ENCODE results near the gene CXCL8.

Gene CXCL8

DNA sequence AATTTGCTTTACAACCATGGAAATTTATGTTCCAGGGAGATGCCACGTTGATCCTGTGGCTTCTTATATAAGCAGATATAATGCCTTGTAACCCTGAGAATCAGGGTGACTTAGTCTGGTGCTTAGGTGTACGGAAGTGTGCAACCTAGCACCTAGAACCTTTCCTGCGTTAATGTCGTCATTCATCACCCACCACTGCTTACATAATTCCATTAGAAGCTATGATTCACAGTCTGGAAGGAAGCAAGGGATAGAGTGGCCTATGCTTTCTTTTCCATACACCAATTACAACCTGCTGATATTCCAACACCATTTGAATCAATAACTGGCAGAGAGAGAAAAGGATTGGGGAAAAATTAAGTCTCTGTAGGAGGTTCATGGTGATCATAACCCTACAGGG lies 17.3 kb upstream of the CXCL8 start:
- DNase-seq (ENCODE audit: low spot score in 2 of 2) (no peak), ATAC-seq (replicated peaks; ENCODE audit: extremely low read depth, poor library complexity, severe bottlenecking) (no peak)
- Mint-ChIP-seq H3K4me1 (no peaks in the 10 kb centered on the region), H3K9me3 (no peaks in the 10 kb centered on the region), H3K27ac (ENCODE audit: low read depth) (no peak overlapping the region), H3K4me3 (no peak overlapping the region), H3K36me3 (ENCODE audit: insufficient read depth) (no peaks in the 10 kb centered on the region), H3K27me3 (no peaks in the 10 kb centered on the region)

DNA sequence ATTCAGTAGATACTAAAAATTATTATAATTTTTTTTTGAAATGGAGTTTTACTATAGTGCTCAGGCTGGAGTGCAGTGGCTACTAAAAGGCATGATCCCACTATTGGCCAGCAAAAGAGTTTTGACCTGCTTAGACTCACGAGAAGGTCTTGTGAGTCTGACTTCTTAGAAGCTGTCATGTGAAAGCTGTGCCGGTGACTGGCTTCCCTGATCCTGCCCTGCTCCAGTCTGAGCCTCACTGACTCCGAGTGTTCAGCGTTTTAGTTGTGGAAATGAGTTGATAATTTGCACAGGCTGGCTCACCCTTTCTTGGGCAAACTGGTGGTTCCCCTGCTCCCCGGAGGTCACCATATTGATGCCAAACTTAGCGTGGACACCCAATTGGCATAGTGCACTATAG lies 16.4 kb upstream of the CXCL8 start:
- H3K4me3 Mint-ChIP-seq: no peak overlapping the region
- H3K4me1 Mint-ChIP-seq: no peaks in the 10 kb centered on the region
- no peaks in the 10 kb centered on the region for H3K36me3 Mint-ChIP-seq (ENCODE audit: insufficient read depth)
- DNase-seq (ENCODE audit: low spot score in 2 of 2) (no peak), ATAC-seq (replicated peaks; ENCODE audit: extremely low read depth, poor library complexity, severe bottlenecking) (no peak)
- H3K27ac Mint-ChIP-seq (ENCODE audit: low read depth): no peak overlapping the region
- H3K27me3 Mint-ChIP-seq: no peaks in the 10 kb centered on the region
- H3K9me3 Mint-ChIP-seq: no peaks in the 10 kb centered on the region

DNA sequence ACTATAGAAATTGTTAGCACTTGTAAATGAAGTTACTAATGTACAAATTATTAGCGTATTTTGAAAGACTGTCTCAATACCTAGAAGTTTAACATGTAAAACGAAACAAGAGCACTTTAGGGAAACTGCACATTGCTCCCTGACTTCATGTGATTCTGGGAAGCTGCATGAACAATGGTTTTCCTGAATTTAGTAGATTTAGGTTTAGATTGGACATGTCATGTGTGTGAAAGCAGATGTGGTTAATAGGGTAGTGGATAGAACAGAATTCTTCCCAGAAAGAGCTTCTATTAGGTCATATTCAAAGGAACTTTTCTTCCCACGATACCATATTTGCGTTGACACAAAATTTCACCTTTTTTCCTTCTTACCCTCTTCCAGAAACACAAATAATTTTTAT lies 14.9 kb upstream of the CXCL8 start:
- no peaks in the 10 kb centered on the region for H3K4me1 Mint-ChIP-seq
- no peak for DNase-seq (ENCODE audit: low spot score in 2 of 2)
- H3K9me3 Mint-ChIP-seq: no peaks in the 10 kb centered on the region
- no peak for ATAC-seq (replicated peaks; ENCODE audit: extremely low read depth, poor library complexity, severe bottlenecking)
- no peak overlapping the region for H3K4me3 Mint-ChIP-seq
- H3K27me3 Mint-ChIP-seq: no peaks in the 10 kb centered on the region
- H3K27ac Mint-ChIP-seq (ENCODE audit: low read depth): no peak overlapping the region
- H3K36me3 Mint-ChIP-seq (ENCODE audit: insufficient read depth): no peaks in the 10 kb centered on the region

DNA sequence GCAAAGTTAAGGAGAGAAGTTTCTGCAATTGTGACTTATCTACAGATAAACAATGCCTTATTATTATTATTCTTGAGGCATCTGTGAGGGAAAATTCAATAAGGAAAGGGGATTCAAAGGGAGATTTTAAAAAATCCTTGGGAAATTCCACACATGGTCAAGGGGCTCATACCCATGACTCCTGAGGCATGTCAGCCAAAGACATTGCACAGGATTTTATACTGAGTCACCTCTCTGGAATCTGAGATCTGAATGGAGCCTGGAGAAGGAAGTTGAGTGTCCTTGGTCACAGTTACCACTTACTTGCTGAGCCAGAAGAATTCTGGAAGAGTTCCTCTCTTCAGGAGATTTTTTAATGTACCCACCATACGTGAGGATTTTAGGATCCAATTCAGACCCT lies 14.4 kb upstream of the CXCL8 start:
- H3K4me3 Mint-ChIP-seq: no peak overlapping the region
- no peaks in the 10 kb centered on the region for H3K4me1 Mint-ChIP-seq
- no peak for DNase-seq (ENCODE audit: low spot score in 2 of 2)
- H3K27me3 Mint-ChIP-seq: no peaks in the 10 kb centered on the region
- no peak for ATAC-seq (replicated peaks; ENCODE audit: extremely low read depth, poor library complexity, severe bottlenecking)
- H3K9me3 Mint-ChIP-seq: no peaks in the 10 kb centered on the region
- H3K27ac Mint-ChIP-seq (ENCODE audit: low read depth): no peak overlapping the region
- H3K36me3 Mint-ChIP-seq (ENCODE audit: insufficient read depth): no peaks in the 10 kb centered on the region

DNA sequence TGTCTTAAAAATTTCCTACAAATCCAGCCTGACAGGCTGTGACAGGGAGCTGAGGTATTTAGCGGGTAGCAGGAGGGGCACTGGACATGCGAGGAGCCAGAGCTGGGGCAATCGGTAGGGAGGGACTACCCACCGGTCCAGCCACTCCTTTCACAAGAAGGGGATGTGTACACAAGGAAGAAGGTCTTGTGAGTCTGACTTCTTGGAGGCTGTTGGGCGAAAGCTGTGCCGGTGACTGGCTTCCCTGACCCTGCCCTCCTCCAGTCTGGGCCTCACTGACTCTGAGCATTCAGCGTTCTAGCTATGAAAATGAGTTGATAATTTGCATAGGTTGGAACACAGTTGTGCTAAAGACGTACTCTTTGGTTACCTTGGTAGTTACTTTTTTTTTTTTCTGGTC lies 12.7 kb upstream of the CXCL8 start:
- Mint-ChIP-seq H3K27ac (ENCODE audit: low read depth) (no peak overlapping the region), H3K4me1 (no peaks in the 10 kb centered on the region), H3K36me3 (ENCODE audit: insufficient read depth) (no peaks in the 10 kb centered on the region), H3K27me3 (no peaks in the 10 kb centered on the region), H3K4me3 (no peak overlapping the region), H3K9me3 (no peaks in the 10 kb centered on the region)
- DNase-seq (ENCODE audit: low spot score in 2 of 2) (no peak), ATAC-seq (replicated peaks; ENCODE audit: extremely low read depth, poor library complexity, severe bottlenecking) (no peak)

DNA sequence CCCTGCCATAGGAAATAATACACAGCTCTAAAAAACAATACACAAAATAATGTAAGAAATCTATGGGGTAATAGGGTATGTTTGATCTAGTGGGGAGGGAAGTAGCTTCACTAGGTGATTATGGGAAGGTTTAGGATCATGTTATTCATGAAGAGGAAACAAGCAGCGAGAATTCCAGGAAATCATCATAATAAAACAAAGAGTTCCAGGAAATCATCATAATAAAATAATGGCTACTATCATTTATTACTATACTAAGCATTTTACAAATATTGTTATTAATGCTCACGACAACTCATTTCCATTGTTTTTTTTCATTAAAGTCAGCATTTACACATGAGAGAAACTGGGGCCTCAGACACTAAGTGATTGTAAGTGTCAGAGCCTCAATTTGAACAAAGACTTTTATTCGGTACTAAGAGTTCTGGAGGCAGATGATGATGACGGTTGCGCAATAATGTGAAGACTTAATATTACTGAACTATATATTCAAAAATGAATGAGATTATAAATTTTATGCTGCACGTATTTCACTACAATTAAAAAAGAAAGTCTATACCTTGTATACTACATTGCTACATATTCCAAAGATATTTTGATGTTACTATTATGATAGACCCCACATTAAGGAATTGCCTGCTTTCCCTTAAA lies 12.2 kb upstream of the CXCL8 start:
- Mint-ChIP-seq H3K4me3 (no peak overlapping the region), H3K4me1 (no peaks in the 10 kb centered on the region), H3K36me3 (ENCODE audit: insufficient read depth) (no peaks in the 10 kb centered on the region), H3K9me3 (no peaks in the 10 kb centered on the region), H3K27me3 (no peaks in the 10 kb centered on the region), H3K27ac (ENCODE audit: low read depth) (no peak overlapping the region)
- ATAC-seq (replicated peaks; ENCODE audit: extremely low read depth, poor library complexity, severe bottlenecking) (no peak), DNase-seq (ENCODE audit: low spot score in 2 of 2) (no peak)

DNA sequence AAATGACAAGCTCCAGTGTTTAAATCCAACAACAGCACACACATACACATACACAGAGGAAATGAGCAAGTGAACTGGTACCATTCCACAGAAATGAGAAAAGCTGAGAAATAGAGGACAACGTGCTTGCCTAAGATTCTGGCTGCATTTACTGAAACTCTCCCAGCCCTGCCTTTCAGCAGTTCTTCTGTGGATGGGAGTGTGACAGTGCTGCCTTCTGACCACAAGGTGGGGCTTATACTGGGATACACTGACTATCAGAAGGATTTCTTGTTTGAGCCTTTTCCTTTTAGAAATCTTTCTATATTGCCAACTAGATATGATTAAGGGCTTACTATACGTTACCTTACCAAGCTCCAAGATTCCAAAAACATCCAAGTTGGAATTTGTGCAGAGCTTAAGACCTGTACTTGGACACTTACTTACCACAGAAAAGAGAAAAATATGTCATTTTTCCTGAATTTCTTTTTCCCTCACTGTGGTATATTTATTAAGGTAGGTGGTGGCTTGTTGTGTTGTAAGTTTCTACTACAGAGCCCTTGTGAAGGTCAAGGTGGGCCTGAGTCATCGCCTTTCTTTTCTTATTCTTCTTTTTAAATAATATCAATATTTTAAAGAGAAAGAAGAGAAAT lies 10.7 kb upstream of the CXCL8 start:
- no peak overlapping the region for H3K4me3 Mint-ChIP-seq
- ATAC-seq (replicated peaks; ENCODE audit: extremely low read depth, poor library complexity, severe bottlenecking) (no peak), DNase-seq (ENCODE audit: low spot score in 2 of 2) (no peak)
- H3K27ac Mint-ChIP-seq (ENCODE audit: low read depth): no peak overlapping the region
- no peaks in the 10 kb centered on the region for H3K9me3 Mint-ChIP-seq
- no peaks in the 10 kb centered on the region for H3K36me3 Mint-ChIP-seq (ENCODE audit: insufficient read depth)
- H3K4me1 Mint-ChIP-seq: no peaks in the 10 kb centered on the region
- H3K27me3 Mint-ChIP-seq: no peaks in the 10 kb centered on the region

DNA sequence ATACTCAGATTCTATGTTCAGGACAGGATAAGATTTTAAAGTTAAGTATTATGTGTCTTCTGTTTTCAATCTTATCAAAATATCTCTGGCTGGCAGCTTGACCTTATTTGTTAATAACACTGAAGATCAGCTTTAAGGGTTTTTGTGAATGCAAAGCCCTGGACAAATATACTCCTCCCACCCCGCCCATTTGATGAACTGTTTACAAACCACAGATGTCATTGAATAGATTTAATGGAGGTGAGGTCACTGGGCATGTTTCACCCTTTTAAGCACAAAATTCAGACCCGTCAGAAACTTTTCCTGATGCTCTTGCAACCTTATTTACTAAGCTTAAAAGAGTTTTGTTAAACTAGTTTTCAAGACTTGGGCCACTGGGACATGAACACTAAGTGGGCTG lies 10.1 kb upstream of the CXCL8 start:
- Mint-ChIP-seq H3K9me3 (no peaks in the 10 kb centered on the region), H3K4me1 (no peaks in the 10 kb centered on the region), H3K27me3 (no peaks in the 10 kb centered on the region), H3K27ac (ENCODE audit: low read depth) (no peak overlapping the region), H3K4me3 (no peak overlapping the region), H3K36me3 (ENCODE audit: insufficient read depth) (no peaks in the 10 kb centered on the region)
- ATAC-seq (replicated peaks; ENCODE audit: extremely low read depth, poor library complexity, severe bottlenecking): no peak
- no peak for DNase-seq (ENCODE audit: low spot score in 2 of 2)

DNA sequence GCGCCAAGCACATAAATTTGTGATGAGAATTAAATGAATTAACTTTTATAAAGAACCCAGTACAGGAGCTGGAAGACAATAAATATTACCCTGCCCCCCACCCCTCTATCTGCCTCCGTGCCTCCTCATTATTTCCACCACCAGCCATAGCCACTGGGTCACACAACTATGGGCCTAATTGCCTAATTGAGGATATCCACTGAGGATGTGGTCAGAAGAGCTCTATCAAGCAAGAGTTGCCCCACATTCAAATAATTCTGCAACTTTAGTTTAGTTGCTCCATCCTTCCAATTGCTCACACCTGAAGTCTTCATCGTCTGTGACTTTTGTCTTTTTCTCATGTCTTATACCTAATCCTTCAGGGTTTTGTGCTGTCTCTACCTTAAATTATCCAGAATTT lies 9.5 kb upstream of the CXCL8 start:
- Mint-ChIP-seq H3K36me3 (ENCODE audit: insufficient read depth) (no peaks in the 10 kb centered on the region), H3K4me3 (no peak overlapping the region), H3K4me1 (no peaks in the 10 kb centered on the region), H3K27me3 (no peaks in the 10 kb centered on the region), H3K27ac (ENCODE audit: low read depth) (no peak overlapping the region), H3K9me3 (no peaks in the 10 kb centered on the region)
- DNase-seq (ENCODE audit: low spot score in 2 of 2) (no peak), ATAC-seq (replicated peaks; ENCODE audit: extremely low read depth, poor library complexity, severe bottlenecking) (no peak)

DNA sequence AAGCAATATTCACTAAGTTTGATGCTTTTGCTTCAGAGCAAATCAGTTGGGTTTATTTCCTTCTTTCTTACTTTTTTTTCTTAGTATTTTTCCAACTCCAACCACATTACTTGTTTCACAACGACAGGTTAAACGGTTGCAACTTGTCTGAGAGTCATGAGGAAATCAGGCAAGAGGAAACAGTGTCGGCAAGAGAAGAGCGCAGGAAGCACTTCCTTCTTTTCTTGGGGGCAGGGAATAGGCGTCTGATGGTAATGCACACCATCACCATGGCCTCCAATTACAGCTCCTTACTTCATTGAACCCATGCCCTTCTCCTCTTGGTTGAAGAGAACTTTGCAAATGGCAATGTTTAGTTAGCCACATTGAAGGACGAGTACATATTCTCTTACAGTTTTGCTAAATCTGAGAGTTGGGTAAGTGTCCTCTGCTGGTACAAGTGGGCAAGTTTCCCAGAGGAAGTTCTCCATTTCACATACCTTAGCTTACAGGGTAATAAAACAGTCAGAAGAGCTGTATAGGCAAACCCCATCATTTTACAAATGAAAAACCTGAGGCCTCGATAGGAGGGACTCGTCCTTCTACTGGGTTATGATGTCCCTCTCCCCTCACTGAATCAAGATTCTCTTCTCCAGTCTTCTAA lies 8.3 kb upstream of the CXCL8 start:
- Mint-ChIP-seq H3K4me3 (no peak overlapping the region), H3K36me3 (ENCODE audit: insufficient read depth) (no peaks in the 10 kb centered on the region), H3K9me3 (no peaks in the 10 kb centered on the region), H3K27me3 (no peaks in the 10 kb centered on the region), H3K27ac (ENCODE audit: low read depth) (no peak overlapping the region), H3K4me1 (no peaks in the 10 kb centered on the region)
- no peak for ATAC-seq (replicated peaks; ENCODE audit: extremely low read depth, poor library complexity, severe bottlenecking)
- DNase-seq (ENCODE audit: low spot score in 2 of 2): no peak

DNA sequence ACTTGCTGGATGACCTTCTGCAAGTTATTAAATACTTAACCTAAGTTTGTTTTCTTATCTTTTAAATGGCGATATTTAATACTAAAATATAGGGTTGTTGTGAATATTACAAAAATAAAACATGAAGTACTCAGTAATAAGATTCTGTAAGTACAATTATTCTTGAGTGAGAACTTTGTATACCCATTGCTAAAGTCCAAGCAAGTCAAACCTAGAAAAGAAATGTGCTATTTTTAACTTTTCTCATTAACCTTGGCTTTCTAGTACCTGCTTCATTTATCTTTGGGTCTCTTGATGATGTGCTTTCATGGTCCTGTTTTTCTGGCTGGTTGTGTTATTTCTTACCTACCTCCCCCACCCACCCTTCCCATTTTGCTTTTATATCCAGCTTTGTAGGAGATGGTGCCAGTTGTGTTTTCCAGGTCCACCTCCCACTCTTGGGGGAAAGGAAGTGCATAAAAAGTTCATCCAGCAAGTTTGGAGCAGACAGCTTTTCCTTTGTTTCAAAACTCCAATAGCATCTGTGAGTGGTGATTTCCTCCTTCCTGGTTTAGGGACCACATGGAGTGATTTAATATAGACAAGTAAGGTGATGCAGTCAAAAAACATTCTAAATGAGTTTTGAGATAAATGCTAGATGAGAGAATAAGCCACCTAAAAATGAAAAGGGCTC lies 7.5 kb upstream of the CXCL8 start:
- Mint-ChIP-seq H3K27ac (ENCODE audit: low read depth) (no peak overlapping the region), H3K27me3 (no peaks in the 10 kb centered on the region), H3K9me3 (no peaks in the 10 kb centered on the region)

DNA sequence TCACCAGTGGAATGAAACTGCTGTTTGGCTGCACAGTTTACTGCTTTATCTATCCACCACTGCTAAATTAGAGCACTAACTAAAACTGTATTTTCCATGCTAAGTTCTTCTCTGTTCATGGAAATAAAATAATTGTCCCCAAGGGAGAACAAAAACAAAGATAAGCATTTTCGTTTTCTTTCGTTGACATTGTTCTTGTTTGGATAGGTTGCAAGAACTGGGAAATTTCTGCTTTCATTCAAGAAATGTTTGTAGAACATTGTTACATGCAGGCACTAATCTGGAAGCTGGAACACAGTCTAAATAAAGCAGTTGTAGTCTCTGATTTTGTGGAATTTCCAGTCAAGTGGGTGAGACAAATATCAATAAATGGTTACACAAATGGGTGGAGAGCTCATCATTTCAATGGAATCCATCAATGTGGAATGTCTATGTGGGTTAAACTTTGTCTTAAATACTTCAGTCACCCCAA lies 5.8 kb upstream of the CXCL8 start:
- Mint-ChIP-seq H3K27me3 (no peaks in the 10 kb centered on the region), H3K9me3 (peaks cover 3% of the 10 kb centered on the region), H3K4me3 (no peak overlapping the region), H3K4me1 (no peaks in the 10 kb centered on the region), H3K36me3 (ENCODE audit: insufficient read depth) (no peaks in the 10 kb centered on the region), H3K27ac (ENCODE audit: low read depth) (no peak overlapping the region)
- no peak for DNase-seq (ENCODE audit: low spot score in 2 of 2)
- no peak for ATAC-seq (replicated peaks; ENCODE audit: extremely low read depth, poor library complexity, severe bottlenecking)

More for the DNA sequence above, 7.5 kb upstream of the CXCL8 start:
- Mint-ChIP-seq H3K4me3 (no peak overlapping the region), H3K36me3 (ENCODE audit: insufficient read depth) (no peaks in the 10 kb centered on the region), H3K4me1 (no peaks in the 10 kb centered on the region)
- ATAC-seq (replicated peaks; ENCODE audit: extremely low read depth, poor library complexity, severe bottlenecking): no peak
- no peak for DNase-seq (ENCODE audit: low spot score in 2 of 2)

DNA sequence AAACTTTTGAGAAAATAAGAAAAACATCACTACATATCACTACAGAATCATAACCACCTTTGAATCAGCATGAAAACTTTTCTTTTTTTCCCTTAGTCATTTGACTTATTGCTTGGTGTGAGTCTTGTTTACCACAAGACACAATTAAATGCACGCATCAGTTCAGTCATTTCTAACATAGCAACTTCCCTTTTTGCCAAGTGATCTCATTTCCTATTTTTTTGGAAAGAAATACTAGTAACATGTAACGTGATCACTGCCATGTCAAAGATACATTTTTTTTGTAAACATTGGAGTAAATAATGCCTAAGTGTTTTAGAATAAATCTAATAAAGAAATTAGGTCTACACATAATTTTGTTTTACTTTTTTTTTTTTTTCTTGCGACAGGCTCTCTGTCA lies 5.1 kb upstream of the CXCL8 start:
- peaks cover 6% of the 10 kb centered on the region for H3K9me3 Mint-ChIP-seq
- no peak overlapping the region for H3K27ac Mint-ChIP-seq (ENCODE audit: low read depth)
- no peaks in the 10 kb centered on the region for H3K4me1 Mint-ChIP-seq
- H3K4me3 Mint-ChIP-seq: no peak overlapping the region
- H3K27me3 Mint-ChIP-seq: no peaks in the 10 kb centered on the region
- DNase-seq (ENCODE audit: low spot score in 2 of 2): no peak
- H3K36me3 Mint-ChIP-seq (ENCODE audit: insufficient read depth): no peaks in the 10 kb centered on the region
- no peak for ATAC-seq (replicated peaks; ENCODE audit: extremely low read depth, poor library complexity, severe bottlenecking)
